ENCODE results near the gene NCKAP5.

Gene NCKAP5

DNA sequence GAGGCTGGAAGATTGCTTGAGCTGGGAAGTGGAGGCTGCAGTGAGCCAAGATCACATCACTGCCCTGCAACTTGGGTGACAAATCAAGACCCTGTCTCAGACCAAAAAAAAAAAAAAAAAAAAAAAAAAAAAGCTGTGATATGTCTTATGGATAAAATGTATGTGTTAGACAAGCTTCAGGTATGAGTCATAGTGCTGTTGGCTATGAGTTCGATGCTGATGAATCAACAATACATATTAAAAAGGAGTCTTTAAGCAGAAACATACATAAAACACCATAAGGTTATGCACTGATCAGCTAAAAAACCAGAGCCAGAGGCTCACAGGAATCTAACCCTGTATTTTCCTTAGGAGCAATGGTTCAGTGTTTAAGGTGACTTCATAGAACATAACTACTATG lies 332.3 kb downstream of the NCKAP5 start:
- no peak overlapping the region for H3K4me3 ChIP-seq (ENCODE audit: low read depth, low read length)
- TF ChIP-seq, protein P1, sequence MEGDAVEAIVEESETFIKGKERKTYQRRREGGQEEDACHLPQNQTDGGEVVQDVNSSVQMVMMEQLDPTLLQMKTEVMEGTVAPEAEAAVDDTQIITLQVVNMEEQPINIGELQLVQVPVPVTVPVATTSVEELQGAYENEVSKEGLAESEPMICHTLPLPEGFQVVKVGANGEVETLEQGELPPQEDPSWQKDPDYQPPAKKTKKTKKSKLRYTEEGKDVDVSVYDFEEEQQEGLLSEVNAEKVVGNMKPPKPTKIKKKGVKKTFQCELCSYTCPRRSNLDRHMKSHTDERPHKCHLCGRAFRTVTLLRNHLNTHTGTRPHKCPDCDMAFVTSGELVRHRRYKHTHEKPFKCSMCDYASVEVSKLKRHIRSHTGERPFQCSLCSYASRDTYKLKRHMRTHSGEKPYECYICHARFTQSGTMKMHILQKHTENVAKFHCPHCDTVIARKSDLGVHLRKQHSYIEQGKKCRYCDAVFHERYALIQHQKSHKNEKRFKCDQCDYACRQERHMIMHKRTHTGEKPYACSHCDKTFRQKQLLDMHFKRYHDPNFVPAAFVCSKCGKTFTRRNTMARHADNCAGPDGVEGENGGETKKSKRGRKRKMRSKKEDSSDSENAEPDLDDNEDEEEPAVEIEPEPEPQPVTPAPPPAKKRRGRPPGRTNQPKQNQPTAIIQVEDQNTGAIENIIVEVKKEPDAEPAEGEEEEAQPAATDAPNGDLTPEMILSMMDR (IDR thresholded peaks at IDR 0.05; ENCODE audit: low read depth, low read length), result no peak

DNA sequence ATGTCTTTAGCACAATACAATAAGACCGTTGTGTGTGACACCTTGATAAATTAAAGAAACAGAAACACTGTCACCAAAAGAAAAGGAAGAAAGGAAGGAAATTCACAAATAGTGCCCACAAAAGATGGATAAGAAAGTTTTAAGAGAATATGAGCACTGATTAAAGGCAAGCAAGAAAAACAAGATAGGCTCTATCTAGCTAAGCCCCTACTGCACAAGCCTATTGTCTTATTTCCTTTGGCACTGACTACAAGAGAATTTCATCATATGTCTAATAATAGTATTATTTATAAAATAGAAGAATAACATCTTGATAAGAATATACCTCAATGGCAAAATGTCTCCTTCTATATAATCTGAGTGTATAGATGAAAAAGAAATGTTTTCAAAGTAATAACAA lies 335.7 kb downstream of the NCKAP5 start:
- TF ChIP-seq, protein P1 (IDR thresholded peaks at IDR 0.05; ENCODE audit: low read depth, low read length), result no peak
- H3K4me3 ChIP-seq (ENCODE audit: low read depth, low read length), result no peak overlapping the region

DNA sequence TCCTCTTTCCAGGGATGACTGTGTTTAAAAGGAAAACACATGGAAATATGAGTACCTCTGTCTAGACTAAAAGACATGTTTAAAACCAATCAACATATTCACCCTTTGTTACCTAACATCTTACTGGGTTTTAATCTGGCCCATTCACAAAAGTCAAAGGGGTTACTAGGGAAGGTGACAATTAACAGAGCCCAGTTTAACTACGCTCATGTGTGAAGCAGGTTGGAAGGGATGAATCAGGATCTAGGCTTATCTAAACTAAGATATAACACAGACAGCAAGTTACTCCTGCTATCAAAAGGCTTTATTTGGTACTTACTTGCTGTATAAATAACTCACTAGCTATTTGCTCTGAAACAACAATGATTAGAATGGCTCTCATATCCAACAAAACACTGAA lies 337.0 kb downstream of the NCKAP5 start:
- H3K4me3 ChIP-seq (ENCODE audit: low read depth, low read length), result no peak overlapping the region
- TF ChIP-seq, protein P1 (IDR thresholded peaks at IDR 0.05; ENCODE audit: low read depth, low read length), result no peak

DNA sequence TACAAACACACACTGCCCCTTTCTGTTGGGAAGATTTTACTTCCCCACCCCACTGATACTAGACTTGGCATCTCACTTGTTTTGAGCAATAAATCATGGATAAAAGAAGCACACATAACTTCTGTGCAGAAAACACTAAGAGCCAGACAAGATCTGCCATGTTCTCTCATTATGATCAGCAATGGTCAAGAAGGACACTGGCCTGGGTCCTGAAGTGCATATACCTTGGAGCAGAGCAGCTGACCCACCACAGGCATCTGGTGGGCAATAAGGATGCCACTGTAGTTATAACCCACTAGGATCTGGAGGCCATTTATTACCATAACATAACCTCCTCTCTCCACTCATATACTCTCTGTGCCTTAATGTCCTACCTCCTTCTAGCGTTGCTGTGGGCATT lies 338.3 kb downstream of the NCKAP5 start:
- no peak overlapping the region for H3K4me3 ChIP-seq (ENCODE audit: low read depth, low read length)
- TF ChIP-seq, protein P1 (IDR thresholded peaks at IDR 0.05; ENCODE audit: low read depth, low read length), result no peak

DNA sequence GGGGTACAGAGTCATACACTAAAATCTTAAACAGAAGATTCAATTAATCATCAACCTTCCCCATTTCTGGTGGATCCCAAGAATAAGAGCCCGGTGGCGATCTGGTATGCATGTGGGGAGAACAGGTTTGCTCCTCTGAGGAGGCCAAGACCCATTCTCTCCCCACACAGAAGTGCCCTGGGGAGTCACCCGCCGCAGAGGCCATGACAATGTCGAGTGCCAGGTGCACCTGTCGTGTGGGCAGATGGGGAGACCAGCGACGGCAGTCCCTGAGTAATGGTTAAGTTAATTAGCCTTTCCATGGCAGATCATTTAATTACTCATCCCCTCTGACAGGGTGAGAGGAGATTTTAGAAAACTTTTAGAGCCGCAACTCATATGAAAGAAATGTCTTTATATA lies 345.0 kb downstream of the NCKAP5 start:
- TF ChIP-seq, protein P1 (IDR thresholded peaks at IDR 0.05; ENCODE audit: low read depth, low read length), result no peak
- H3K4me3 ChIP-seq (ENCODE audit: low read depth, low read length), result no peak overlapping the region

DNA sequence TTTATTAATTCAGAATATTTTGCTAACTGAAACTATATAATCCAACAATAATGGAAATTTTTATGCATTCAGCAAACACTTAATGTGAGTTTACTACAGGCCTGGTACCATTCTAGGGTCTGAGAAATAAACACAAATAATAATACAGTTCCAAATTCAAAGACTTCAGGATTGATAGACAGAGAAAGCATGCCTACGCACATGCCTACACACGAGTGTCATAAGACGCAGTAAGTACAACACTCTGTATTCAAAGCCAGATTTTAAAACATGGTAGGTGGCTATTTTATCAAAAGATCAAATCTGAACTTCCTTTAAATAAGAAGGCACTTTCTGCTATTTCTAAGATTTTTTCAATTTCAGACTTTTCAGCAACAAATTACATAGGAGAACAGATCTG lies 346.9 kb downstream of the NCKAP5 start:
- H3K4me3 ChIP-seq (ENCODE audit: low read depth, low read length), result no peak overlapping the region
- TF ChIP-seq, protein P1 (IDR thresholded peaks at IDR 0.05; ENCODE audit: low read depth, low read length), result no peak

DNA sequence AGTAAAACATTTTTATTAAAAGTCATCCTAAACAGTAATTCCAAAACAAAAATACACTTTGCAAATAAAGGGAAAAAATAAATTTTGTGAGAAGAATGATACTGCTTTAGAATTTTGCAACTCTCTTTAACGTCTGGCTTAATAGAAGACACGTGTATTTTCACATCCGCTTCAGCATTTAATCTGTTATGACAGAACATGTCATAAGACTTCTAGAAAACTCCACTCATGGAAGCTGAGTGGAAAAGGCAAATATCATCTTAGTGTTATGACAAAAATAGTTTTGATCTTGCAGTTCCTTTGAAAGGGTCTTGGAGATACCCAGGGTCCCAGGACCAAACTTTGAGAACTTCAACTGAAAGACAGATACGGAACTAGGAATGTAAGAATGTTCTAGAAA lies 350.1 kb downstream of the NCKAP5 start:
- no peak overlapping the region for H3K4me3 ChIP-seq (ENCODE audit: low read depth, low read length)
- TF ChIP-seq, protein P1 (IDR thresholded peaks at IDR 0.05; ENCODE audit: low read depth, low read length), result no peak
